ENCODE data around the gene RHCG.

RHCG gene

GRCh38 chr15:89444241-89445225, 51.9 kb downstream of the RHCG start:
- DNase-seq (ENCODE audit: low read depth, low spot score): no peak

GRCh38 chr15:89443581-89443980, 52.8 kb downstream of the RHCG start:
- no peak for DNase-seq (ENCODE audit: low read depth, low spot score)

GRCh38 chr15:89442671-89443307, 53.6 kb downstream of the RHCG start:
- no peak for DNase-seq (ENCODE audit: low read depth, low spot score)

- no peak for DNase-seq (ENCODE audit: low read depth, low spot score)
These were observed 54.2 kb downstream of the RHCG start for GRCh38 chr15:89442155-89442554.

- no peak for DNase-seq (ENCODE audit: low read depth, low spot score)
These were observed 55.0 kb downstream of the RHCG start for GRCh38 chr15:89441295-89441812.

GRCh38 chr15:89439764-89440163, 56.6 kb downstream of the RHCG start:
- no peak for DNase-seq (ENCODE audit: low read depth, low spot score)

GRCh38 chr15:89436560-89437311, 59.6 kb downstream of the RHCG start:
- DNase-seq (ENCODE audit: low read depth, low spot score): no peak

GRCh38 chr15:89435362-89435761, 61.0 kb downstream of the RHCG start:
- no peak for DNase-seq (ENCODE audit: low read depth, low spot score)

- no peak for DNase-seq (ENCODE audit: low read depth, low spot score)
These were observed 62.7 kb downstream of the RHCG start for GRCh38 chr15:89433686-89434085.

- DNase-seq (ENCODE audit: low read depth, low spot score): no peak
These were observed 65.6 kb downstream of the RHCG start for GRCh38 chr15:89430530-89431341.

GRCh38 chr15:89429986-89430385, 66.4 kb downstream of the RHCG start:
- DNase-seq (ENCODE audit: low read depth, low spot score): no peak

- no peak for DNase-seq (ENCODE audit: low read depth, low spot score)
These were observed 67.4 kb downstream of the RHCG start for GRCh38 chr15:89429023-89429422.

- DNase-seq (ENCODE audit: low read depth, low spot score): no peak
These were observed 68.1 kb downstream of the RHCG start for GRCh38 chr15:89428246-89428645.

- DNase-seq (ENCODE audit: low read depth, low spot score): no peak
These were observed 69.9 kb downstream of the RHCG start for GRCh38 chr15:89426500-89426899.

GRCh38 chr15:89423981-89424380, 72.4 kb downstream of the RHCG start:
- no peak for DNase-seq (ENCODE audit: low read depth, low spot score)

All from iPS DF 19.7 (cell line).